ENCODE results near the gene ETV1.

The ETV1 gene

GRCh38 chr7:13886356-13886755, 103.1 kb downstream of the ETV1 start:
- H3K4me3 ChIP-seq (ENCODE audit: low read length) = no peak overlapping the region
- DNase-seq (ENCODE audit: low read depth) = no peak
- TF ChIP-seq, protein P1, sequence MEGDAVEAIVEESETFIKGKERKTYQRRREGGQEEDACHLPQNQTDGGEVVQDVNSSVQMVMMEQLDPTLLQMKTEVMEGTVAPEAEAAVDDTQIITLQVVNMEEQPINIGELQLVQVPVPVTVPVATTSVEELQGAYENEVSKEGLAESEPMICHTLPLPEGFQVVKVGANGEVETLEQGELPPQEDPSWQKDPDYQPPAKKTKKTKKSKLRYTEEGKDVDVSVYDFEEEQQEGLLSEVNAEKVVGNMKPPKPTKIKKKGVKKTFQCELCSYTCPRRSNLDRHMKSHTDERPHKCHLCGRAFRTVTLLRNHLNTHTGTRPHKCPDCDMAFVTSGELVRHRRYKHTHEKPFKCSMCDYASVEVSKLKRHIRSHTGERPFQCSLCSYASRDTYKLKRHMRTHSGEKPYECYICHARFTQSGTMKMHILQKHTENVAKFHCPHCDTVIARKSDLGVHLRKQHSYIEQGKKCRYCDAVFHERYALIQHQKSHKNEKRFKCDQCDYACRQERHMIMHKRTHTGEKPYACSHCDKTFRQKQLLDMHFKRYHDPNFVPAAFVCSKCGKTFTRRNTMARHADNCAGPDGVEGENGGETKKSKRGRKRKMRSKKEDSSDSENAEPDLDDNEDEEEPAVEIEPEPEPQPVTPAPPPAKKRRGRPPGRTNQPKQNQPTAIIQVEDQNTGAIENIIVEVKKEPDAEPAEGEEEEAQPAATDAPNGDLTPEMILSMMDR (conservative IDR thresholded peaks at IDR 0.05; ENCODE audit: low read length) = no peak

GRCh38 chr7:13882051-13882450, 107.4 kb downstream of the ETV1 start:
- no peak overlapping the region for H3K4me3 ChIP-seq (ENCODE audit: low read length)
- no peak for DNase-seq (ENCODE audit: low read depth)
- TF ChIP-seq, protein P1 (conservative IDR thresholded peaks at IDR 0.05; ENCODE audit: low read length) = no peak

DNA sequence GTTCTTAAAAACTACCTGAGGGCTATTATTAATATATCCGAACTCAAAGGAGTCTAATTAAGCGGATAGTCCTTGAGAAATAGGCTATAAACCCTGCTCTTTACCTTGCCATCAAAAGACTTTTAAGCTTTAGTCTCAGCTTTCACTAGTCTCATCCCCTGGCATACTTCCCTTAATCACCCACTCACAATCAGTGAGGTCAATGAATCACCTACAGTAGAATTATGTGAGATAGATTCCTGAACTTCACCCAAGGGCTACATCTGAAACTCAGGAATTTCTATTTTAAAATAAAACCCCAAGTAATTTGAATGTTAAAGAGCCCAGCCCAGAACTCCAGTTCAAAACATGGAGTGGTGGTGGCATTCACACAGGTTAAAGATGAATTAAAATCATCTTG, 108.7 kb downstream of the ETV1 start:
- no peak overlapping the region for H3K4me3 ChIP-seq (ENCODE audit: low read length)
- TF ChIP-seq, protein P1 (conservative IDR thresholded peaks at IDR 0.05; ENCODE audit: low read length) = no peak

GRCh38 chr7:13879994-13880686, 109.3 kb downstream of the ETV1 start:
- TF ChIP-seq, protein P1 (conservative IDR thresholded peaks at IDR 0.05; ENCODE audit: low read length) = no peak
- no peak overlapping the region for H3K4me3 ChIP-seq (ENCODE audit: low read length)
- peak; percentile 58 for DNase-seq (ENCODE audit: low read depth)

More for the DNA sequence above, 108.7 kb downstream of the ETV1 start:
- DNase-seq (ENCODE audit: low read depth) = peak; percentile 85

DNA sequence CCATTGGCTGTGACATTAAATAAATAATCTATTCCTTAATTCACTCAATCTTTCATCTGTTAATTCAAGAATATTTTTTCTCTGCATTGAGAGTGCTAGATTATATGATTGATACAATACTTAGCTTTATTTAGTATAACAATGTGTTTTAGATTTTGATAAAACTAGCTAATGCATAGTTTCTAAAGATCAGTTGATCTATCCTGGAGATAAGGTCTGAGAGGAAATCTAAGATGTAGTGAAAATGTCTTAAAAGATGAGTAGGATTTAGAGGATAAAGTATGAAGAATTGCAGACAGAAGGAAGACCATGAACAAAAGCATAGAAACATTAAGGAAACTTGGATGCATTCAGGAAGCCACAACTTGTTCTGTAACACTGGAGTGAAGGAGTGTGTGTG, 110.3 kb downstream of the ETV1 start:
- no peak overlapping the region for H3K4me3 ChIP-seq (ENCODE audit: low read length)
- no peak for DNase-seq (ENCODE audit: low read depth)
- TF ChIP-seq, protein P1 (conservative IDR thresholded peaks at IDR 0.05; ENCODE audit: low read length) = no peak

GRCh38 chr7:13878154-13878553, 111.3 kb downstream of the ETV1 start:
- no peak for DNase-seq (ENCODE audit: low read depth)
- no peak overlapping the region for H3K4me3 ChIP-seq (ENCODE audit: low read length)
- TF ChIP-seq, protein P1 (conservative IDR thresholded peaks at IDR 0.05; ENCODE audit: low read length) = no peak

GRCh38 chr7:13875496-13876074, 113.9 kb downstream of the ETV1 start:
- DNase-seq (ENCODE audit: low read depth) = no peak
- no peak overlapping the region for H3K4me3 ChIP-seq (ENCODE audit: low read length)
- TF ChIP-seq, protein P1 (conservative IDR thresholded peaks at IDR 0.05; ENCODE audit: low read length) = no peak

All from AG10803 (cell line).